T-helper 2 cell (primary cell): ENCODE data around the gene BTBD9.

Experiments used
- DNase-seq, 5 experiments: peaks; one replicate each; pipeline versions ENCODE4 v3.0.0 to v3.0.0-alpha.2; 2012 to 2022

BTBD9 gene

DNA sequence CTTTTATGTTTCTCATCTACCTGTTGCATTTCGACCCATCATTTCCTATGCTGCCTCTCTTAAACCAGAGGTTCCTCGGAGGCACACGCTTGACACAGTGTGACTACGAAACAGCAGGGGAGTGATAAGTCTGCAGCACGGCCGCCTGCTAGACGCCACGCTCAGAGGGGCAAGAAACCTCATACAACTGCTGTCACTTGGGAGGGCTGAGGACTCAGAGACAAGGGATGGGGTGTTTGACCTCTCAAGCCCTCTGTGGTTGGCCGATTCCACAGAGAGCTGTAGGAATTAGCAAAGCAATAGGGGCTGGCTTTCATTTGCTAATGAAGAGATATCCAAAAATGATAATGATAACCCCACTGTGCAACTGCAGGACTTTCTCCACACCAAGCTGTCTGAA, 447.7 kb downstream of the BTBD9 start:
- no peak for DNase-seq

DNA sequence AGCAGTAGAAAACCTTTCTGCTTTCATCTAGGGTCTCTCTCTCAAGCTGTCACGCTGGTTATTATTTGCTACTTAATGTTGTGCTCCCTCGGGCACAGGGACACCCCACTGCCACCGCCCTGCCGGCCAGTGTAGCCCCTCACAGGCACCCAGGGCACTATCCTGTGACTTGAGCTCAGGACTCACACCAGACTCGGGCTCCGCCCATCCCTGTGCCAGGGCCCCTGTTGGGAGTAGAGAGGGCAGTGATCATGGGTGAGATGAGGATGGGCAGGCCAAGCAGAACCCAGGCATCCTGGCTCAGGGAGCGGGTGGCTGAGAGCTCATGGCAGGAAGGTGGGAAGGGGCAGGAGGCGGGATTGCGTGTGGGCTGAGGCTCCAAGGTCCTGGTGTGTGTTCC, 448.3 kb downstream of the BTBD9 start:
- DNase-seq: no peak

DNA sequence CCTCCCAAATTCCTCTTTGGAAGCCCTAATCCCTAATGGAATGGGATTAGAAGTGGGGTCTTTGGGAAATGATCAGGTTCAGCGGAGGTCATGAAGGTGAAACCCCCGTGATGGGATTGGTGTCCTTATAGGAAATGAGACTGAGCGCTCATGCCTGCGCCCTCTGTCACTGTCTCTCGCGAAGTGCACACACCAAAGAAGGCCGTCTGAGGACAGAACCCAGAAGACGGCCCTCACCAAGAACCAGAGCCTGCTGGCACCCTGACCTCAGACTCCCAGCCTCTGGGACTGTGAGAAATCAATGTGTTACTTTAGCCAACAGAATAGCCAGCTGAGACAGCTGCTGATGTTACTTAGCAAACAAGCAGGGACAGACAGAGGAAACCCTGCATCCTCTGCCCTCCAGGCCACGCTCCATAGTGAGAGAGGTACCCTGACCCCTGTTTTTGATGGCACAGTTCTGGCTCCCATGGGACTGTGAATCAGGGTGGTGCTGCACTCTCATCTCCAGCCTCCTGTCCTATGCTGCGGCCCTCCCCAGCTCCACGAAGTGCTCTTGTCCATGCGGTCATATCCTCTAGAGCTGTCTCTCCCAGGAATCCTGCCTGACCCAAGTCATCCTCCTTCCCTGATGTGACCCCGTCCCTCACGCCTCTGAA, 450.9 kb downstream of the BTBD9 start:
- no peak for DNase-seq

DNA sequence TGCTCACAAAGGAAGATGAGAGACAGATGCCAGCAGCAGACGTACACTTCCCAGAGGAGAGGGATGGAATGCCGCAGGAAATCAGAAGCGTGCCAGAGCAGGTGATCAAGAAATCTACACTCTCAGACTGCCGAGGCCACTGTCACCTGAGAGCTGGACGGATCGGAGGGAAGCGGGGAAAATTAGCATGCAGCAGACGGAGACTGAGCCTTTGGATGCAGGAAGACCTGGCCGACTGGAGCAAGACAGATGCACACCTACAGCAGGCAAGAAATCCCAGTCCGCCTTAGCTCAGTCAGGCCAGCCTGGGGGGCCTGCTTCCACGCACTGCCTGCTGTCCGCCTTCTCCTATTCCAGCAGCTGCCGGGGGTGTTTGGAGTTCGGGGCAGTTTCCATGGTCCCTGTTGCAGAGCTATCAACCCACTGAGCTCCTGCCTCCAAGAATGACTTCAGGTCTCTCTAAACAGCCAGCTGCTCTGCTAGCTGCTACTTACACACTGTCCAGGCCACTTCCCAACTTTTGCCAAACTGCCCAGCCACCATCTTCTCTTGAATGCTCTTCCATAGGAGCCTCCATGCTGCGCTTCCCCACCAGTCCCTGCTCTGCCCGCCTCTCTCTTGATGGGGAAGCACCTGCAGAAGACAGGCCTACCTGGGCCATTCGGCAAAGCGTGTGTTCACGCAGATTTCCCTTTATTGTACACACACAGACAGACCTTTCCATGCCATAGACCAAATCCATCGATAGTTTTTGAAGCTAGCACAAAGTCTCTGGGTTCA, 451.7 kb downstream of the BTBD9 start:
- DNase-seq: no peak

DNA sequence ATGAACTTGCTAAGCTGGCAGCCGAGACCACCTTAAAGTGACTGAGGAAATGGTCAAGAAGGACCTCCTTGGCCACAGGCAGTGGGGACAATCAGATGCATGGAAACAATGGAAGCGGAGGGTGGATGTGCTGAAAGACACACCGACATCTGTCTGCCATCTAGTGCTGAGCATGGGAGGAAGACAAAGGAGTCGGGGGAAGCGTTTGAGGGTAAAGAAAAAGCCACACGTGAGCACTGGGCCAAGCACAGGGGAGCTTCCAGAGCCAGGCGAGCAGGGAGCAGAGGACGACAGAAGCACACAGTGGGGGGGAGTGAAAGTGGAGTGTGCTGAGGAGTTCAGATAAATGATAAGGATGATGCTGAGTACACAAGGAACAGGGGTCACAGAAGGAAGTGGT, 452.4 kb downstream of the BTBD9 start:
- no peak for DNase-seq

DNA sequence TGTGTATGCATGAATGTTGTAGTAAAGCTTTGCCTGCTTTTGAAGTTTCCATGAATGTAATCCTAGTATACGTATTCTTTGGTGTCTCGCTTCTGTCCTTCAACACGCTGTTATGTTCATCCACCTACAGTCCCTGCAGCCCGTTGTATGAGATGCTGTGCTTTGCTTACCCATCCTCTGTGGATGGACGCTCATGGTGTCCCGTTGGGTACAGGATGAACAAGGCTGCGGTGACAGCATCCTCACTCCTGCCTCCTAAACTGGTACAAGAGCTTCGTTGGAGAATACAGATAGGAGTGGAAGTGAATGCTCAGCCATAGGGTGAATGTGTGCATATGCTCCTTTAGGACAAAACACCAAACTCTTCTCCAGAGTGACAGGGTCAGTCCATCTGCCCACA, 454.0 kb downstream of the BTBD9 start:
- no peak for DNase-seq

DNA sequence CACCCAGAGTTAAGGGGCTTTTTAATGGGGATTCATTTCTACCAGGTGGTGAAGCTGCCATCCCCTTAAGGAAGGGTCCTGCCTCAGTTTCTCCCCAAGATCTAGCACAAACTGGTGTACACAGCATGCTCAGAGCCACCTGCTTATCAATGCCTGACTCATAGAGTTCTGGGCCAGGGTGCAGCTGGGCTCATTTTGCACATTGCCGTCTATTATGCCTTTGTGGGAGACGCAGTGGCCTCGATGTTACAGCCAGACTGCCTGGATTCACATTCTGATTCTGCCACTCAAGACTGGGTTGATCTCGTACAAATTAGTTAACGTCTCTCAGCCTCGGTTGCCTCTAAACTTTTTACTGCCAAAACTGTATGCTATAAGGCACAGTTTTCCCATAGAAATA, 454.5 kb downstream of the BTBD9 start:
- DNase-seq: no peak

DNA sequence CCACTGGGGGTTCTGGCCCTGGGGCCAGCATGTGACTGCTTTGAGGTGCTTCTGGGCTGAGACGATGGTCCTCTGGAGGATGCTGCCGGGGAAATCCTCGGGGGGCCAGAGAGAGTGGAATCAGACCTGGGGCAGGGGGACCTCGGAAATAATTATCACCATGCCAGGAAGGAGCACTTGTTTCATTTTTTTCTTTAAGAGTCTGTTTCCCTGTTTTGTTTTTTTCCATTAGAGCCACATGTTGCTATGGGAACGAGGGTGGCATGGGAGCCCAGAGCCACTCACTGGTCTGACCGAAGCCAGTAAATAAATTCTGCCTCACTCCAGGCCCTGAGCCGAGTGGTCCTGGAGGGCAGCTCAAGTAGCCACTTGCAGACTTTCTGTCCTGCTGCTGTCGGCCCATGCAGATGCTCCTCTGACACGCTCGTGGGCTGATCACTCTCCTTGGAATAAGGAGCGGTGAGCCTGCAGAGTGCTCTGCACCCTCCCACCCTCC, 455.1 kb downstream of the BTBD9 start:
- no peak for DNase-seq

DNA sequence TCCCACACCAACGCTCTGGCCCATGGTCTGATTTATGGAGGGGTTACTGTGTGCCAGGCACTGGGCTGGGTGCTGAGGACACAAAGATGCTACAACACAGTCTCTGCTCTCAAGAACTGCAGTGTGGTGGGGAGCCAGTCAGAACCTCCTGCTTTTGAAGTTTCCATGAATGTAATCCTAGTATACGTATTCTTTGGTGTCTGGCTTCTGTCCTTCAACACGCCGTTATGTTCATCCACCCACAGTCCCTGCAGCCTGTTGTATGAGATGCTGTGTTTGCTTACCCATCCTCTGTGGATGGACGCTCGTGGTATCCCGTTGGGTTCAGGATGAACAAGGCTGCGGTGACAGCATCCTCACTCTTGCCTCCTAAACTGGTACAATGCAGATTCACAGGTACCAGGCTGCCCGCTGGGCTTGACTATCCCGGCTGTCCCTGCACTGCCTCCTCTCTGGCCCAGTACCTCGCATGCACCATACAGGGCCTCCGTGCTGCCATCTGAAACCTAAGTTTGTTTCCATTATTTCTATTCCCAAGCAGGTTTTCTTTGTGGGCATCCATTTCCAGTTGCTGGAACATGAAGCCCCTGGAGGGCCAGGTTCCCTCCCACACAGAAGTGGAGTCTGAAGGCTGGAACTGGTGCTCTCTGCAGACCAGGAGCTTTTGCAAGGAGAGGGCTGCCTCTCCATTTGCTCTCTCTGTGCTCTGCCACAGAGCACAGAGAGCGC, 455.7 kb downstream of the BTBD9 start:
- no peak for DNase-seq

DNA sequence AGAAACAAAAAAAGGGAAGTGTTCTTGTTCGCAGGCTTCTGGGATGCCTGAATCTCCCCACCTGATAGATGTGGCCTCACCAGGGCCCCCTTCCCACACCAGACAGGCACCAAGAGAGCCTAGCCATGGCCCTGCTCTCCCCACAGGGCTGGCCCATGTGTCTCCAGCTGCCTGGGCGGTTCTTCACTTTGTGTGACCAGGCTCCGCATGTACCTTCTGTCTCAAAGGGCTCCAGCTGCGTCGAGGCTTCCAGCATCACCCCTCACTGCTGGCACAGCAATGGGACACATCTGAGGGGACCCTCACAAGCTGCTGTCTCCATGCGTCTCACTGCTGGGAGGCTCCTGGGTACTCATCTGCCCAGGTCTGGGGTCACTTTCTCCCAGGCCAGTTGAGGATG, 457.3 kb downstream of the BTBD9 start:
- DNase-seq: no peak

DNA sequence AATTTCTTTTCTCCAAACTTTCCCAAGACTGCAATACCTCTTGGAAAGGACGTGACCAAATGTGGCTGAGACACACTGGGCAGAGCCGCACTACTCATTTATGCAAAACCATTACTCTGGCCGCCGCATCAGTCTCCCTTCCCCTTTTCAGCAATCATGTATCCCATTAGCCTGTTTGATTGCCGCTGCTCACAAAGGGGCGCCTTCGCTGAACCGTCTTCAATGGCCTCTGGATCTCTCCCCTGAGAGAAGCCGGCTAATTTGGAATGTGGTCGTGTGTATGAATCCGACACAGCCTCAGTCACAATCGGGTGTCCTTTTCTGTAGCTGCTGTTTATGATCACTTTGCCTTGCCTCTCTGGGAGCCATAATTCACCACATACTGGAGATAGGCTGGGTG, 459.1 kb downstream of the BTBD9 start:
- DNase-seq: no peak

DNA sequence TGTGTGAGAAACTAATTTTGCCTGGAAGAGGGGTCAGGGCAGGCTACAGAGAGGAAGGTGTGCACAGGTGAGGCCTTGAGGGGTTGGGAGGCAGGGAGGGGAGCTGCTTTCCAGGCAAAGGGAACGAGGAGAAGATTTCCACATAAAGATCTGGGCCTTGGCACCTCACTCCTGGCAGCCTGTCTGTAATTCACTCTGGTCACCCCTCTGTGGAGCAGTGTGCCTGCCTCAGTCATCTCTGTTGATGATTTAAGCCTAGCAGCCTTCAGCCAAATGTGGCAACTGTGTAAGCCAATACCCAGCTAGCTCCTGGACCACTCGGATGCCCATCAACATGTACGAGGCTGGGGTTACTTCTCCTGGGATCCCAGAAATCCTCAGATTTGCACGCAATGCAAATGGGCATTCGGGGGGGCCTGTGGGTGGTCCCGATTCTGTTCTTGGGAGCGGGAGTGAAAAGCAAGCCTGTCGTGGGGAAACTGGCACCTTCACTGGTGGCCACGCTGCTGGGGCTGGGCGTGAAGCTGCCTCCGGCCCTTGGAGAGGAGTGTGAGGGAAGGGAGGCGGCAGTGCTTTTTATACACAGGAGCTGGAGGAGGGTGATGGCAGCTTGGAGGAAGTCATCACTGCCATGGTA, 459.8 kb downstream of the BTBD9 start:
- no peak for DNase-seq

DNA sequence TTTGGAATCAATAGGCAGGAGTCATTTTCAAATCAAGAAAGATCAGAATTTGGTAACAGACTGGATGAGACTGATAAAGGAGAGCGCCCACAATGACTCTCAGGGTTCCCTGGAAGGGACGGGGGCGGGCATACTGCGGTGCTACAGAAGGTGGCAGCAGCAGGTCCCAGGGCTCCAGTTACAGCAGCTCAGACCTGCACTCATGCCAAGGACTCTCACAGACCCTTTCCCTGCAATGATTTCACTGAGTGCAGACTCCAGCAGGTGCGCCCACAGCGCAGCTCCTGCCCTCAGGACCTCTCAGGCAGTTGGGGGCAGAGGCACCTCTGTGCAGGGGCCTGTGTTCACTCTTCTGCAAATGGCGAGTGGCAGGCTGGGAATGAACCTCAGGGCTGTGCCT, 460.4 kb downstream of the BTBD9 start:
- no peak for DNase-seq

DNA sequence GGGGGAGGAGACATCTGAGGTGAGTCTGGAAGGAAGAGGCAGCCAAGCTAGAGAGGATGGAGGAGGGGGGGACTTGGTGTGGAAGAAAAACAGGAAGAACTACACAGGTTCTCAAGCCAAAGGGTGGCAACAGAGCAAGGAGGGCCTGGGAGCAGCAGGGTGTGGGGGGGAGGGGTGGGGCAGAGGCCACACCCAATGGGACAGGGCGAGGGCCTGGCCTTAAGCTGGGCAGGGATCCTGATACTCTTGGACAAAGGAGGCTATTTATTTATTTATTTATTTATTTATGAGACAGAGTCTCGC, 461.2 kb downstream of the BTBD9 start:
- no peak for DNase-seq

DNA sequence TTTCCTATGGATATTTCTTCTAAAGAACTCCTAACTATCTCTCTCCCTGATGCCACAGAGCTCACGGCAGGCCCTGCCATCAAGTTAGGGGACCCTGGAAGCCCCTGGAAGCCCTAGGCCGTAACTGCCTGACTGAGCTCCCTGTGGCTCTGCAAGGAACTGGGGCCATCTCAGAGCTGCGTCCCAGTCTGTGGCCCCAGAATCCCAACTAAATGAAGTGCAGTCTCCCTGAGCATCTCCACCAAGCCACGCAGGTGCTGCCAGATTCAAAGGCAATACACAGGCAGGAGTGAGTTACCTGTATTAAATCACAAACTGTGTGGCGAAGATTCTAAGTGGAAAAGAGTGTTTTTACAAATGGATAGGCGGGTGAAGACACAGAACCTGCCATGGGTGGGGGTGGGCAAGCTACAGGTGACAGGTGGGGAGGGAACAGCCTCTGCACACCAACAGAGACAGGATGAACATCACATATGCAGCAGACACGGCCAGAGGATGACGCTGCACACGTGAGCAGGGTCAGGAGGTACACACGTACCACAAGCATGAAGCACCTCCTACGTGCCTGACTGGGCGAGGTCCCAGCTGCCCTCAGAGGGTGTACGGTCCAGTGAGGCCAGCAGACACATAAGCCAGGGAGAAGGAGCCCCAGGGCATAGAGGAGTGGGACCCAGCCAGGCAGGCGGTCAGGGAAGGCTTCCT, 461.7 kb downstream of the BTBD9 start:
- DNase-seq: no peak

DNA sequence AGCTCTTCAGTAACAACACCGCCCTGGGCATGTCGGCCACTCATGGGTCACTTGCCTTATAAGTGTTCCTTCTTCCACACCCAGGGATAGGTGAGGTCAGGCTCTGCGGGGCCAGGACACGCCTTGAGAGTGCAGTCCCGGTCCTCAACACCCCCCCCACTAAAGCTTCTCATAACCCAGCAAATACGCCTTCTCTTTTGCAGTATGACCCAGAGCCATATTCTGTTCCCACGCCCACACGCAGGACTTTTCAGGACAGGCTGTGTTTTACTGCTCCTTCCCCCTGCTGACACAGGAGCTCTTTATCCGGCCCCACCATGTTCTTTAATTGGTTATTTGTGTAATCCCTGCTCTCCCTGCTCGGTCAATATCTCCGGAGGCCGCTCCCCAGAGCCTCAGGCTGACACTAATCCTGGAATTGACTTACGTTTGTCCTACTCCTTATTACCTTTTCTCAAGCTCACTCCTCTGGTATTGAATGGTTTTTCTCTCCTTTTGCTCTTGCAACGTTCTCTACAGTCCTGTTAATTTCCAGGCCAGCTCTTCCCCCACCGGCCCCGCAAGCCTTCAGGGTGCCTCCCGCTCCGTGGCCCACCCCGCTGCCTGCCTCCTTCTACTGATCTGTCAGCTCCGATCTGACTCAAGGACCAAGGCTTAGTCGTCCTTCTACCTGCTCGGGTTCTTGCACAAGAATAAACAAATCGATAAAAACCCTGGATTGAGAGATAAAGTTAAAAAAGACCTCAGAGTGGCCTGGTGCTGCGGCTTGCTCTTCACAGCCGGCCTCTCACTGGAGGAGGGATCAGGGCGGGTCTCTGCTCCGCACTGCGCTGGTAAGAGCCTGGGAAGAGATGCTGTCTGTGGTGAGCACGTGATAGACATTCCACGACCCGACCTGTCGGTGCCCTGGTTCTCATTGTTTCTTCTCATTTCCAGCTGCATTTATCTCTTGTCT, 462.7 kb downstream of the BTBD9 start:
- no peak for DNase-seq

DNA sequence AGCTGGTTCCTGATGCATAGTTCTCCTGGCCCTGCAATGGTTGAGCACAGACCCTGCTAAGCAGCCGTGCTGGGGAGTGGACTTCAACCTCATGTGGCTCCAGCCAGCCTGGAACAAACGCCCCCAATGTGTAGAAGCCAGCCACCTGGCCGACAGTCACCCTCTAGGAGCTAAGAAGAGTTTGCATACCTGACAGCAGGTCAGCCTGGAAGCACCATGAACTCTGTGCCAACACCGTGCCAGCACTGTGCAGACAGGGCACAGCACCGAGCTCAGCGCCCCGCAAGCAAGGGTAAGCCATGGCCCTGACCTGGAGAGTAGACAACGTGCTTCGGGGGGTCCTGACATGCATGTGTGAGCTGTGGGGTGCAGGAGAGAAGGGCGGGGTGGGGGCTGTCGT, 463.9 kb downstream of the BTBD9 start:
- no peak for DNase-seq

DNA sequence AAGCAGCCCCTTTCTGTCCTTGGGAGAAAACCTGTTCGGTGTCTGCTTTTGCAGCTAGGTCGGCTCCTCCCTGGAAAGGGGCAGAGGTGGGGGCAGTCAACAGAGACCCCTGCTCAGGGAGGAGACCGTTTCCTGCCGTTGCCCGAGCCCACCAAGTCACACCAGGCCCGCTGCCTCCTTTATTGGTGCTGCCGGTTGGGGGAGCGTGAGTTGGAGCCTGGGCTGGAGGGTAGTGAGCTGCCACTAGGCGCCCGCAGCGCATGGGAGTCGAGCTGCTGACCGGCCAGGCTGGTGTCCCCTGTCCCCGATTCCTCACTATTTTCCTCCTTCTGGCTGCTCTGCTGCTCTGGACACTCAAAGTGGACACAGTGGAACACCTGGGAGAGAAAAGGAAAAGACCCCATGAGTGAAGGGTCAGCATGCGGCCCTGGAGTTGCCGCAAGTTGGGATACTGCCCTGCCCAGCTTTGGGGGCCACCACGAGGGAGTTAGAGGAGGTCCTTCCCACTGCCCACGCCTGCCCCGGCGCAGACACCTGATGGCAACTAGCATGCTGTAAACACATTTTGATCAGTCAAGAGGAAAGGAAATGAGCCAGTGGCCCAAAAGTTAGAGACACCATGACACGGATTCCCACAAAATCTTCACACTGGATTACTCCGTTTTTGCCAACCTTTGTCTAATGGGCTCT, 464.8 kb downstream of the BTBD9 start:
- no peak for DNase-seq

DNA sequence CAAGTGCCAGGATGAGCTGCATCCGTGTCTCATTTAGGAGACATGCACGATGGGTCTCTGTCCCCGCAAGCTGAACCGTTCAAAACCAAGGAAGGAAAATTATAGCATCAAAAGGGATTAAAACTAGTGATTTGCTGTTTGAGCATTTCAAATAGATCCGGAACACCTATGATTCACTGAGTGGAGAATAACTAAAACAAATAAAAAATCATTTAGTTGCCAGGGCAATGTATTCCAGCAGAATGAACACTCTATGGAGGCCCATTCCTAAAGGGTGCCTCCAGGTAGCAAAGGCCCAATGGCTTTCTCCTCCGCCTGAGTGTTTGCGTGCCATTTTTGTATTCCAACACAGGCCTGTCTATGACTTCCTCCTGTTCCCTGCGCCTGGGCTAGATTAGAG, 465.4 kb downstream of the BTBD9 start:
- no peak for DNase-seq

DNA sequence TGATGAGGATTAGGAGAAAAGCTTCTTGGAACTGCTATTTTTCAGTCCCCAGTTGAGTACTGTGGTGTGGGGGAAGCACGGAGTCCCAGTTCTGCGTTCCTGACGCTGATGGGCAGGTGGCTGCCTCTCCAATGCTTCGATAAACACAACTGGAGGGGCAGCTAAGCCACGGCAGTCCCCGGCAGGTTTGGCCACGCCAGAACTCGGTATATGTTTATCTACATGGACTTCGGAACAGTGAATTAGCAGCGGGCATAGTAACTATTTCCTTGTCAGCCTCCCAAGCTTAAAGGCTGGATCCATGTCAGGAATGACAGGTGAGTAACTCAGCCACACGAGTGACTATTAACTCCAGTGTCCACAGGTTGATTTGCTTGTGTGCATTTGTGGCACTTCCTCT, 465.8 kb downstream of the BTBD9 start:
- DNase-seq: no peak
